Ovary (tissue), 3 donors: Measurements from ENCODE around the gene SSBP2.

Experiments used
- POLR2A ChIP-seq: fragments of 450-650 bp; IDR thresholded peaks from one replicate; pipeline ENCODE4 v1.6.1; 2017; ENCODE audit warnings: antibody characterized with exemption, mild to moderate bottlenecking, moderate library complexity
- TF ChIP-seq, protein P1 (sequence below), 3 donors: fragments of 450-650 bp in 2 of 3; fragments of 200-600 bp in 1 of 3; IDR thresholded peaks; one replicate each; pipeline versions ENCODE4 v1.5.1 to v1.8.0; 2016 to 2022; ENCODE audit warnings: antibody characterized with exemption in 3 of 3, mild to moderate bottlenecking in 1 of 3
- donor health status: DM: no; HTN: no; CAD: no.

- TF ChIP-seq, protein P1, sequence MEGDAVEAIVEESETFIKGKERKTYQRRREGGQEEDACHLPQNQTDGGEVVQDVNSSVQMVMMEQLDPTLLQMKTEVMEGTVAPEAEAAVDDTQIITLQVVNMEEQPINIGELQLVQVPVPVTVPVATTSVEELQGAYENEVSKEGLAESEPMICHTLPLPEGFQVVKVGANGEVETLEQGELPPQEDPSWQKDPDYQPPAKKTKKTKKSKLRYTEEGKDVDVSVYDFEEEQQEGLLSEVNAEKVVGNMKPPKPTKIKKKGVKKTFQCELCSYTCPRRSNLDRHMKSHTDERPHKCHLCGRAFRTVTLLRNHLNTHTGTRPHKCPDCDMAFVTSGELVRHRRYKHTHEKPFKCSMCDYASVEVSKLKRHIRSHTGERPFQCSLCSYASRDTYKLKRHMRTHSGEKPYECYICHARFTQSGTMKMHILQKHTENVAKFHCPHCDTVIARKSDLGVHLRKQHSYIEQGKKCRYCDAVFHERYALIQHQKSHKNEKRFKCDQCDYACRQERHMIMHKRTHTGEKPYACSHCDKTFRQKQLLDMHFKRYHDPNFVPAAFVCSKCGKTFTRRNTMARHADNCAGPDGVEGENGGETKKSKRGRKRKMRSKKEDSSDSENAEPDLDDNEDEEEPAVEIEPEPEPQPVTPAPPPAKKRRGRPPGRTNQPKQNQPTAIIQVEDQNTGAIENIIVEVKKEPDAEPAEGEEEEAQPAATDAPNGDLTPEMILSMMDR (IDR thresholded peaks at IDR 0.05), result no peak
- no peak for TF ChIP-seq POLR2A
Observed at GRCh38 chr5:81631124-81631523, 119.8 kb downstream of the SSBP2 start.
